ENCODE results near the gene DMRT3.
"Not testable (repeated sequence)": the region's sequence is repeated elsewhere in the genome, so short reads cannot be mapped to it uniquely, and the experiment has no call there.

Gene DMRT3

DNA sequence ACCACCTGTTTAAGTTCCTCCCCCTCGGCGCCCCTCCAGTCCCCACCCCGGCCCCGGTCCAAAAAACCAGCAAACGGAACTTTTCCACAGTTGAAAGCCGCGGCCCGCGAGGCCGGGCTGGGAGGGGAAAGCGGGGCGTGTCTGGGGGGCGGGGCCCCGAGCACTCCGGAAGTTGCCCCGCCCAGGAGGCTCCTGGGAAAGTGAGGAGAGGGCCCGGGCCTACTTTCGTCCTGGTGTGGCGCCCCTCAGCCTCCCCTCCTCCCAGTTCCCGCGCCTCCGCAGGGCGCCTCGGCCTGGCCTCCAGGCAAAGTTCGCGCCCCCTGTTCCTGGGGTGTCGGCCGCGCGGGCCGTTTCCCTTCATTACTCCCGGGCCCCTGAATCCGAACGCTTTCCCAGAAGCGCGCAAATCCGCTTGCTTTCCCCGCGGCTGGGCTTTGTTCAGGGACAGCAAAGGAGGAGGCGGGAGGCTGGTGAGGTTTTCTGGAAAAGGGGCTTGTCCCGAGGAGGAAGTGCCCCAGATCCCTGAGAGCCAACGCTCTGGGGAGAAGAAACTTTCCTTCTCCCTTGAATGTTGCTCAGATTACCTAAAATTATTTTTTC lies 4.5 kb upstream of the DMRT3 start:
- DNase-seq, result no peak

DNA sequence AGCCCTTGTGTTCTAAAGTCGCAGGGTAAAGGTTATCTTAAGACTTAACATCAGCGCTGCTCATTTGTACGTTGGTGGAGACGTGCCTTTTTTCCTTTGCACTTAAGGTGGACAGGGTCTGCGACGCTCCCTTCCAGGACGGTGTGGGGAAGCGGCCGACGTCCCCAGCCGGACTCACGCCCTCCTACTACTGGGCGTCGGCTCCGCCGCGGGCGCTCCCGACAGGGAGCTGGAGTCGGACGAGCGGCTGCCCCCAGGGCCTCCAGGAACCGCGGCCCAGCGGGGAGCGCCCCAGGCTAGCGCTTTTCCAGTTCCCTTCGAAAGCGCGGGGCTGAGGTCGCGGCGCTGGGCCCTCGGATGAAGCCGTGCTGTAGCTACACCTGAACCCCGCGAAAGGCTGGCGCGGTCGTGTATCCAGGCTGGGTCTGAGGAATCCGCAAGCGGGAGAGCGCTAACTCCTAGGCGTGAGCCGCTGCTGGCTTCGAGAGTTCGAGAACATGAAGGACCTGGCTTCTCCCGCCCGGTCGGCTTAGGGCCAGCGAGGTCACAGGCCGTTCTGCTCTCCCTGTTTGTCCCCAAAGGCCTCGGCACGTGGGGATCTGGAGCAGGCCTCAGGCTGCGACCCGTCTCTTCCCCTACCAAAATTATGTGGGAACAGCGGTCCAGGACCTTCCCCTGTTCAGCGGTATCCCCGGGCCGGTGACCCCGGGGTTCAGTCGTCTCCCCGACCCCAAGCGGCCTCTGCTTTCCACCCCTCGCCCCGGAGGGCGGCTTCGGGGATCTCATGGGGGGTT lies 3.8 kb upstream of the DMRT3 start:
- no peak for DNase-seq

DNA sequence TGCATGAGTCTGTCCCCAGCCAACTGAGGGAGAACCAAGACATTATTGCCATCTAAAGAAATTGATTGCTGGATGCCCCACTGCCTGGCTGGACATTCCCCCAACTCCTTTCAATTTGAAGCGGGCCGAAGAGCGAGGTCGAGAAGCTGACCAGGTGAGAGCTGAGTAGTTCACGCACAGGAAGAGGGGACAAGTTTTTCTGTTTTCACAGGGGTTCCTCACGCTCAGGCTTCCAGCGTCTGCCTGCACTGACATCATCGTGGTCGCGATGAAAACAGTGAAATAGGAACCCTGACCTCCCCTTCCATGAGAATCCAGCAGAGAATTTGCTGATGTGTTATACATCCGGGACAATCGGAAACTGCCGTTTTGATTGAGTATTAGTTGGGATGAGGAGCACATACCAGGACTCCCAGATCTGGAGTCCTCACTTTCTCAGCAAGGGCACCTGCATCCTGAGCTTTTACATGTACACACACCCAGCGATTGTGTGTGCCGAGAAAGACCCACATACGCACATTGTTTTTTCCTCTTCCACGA lies 3.1 kb upstream of the DMRT3 start:
- no peak for DNase-seq

DNA sequence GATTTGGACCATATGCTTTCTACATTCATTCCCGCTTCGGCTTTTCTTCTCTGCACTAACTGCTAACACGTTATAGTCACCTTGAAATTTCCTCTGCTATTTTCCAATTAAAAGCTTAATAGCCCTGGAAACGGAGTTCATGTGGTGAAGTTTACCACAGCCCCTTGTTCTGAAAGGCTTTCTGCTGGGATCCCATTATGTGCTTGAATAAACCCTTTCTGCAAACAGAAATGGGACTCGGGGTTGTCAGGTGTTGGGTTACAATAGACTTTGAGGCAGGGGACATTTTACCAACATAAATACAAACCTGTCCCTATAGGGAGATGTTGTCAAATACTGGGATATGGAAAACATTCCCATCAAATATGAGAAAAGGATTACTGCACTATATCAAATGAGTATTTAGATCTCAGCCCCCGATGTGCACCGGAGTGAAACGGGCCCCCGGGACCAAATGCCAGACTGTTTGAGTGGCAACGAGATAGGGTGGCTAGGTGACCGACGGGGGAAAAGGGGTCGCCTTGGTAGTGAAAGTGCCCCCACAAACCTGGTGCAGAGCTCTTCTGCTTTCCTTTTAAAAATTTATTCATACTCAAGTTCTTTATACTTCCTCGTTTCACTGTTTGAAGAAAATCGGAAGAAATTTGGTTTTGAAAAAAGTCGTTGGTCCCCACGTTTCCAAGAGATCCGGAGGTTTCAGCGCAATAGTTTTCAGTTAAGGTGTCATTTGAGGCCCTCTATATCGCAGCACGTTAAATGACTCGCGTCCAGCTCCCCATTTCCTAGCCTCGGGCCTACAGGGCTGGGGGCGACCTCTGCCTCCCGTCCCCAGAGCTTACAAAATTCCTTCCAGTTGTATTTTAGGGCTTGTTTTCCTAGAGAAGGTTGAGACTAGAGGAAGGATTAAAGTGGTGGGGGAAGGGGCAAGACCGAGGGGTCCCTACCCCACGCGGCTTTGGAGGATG lies 2.1 kb upstream of the DMRT3 start:
- no peak for DNase-seq

DNA sequence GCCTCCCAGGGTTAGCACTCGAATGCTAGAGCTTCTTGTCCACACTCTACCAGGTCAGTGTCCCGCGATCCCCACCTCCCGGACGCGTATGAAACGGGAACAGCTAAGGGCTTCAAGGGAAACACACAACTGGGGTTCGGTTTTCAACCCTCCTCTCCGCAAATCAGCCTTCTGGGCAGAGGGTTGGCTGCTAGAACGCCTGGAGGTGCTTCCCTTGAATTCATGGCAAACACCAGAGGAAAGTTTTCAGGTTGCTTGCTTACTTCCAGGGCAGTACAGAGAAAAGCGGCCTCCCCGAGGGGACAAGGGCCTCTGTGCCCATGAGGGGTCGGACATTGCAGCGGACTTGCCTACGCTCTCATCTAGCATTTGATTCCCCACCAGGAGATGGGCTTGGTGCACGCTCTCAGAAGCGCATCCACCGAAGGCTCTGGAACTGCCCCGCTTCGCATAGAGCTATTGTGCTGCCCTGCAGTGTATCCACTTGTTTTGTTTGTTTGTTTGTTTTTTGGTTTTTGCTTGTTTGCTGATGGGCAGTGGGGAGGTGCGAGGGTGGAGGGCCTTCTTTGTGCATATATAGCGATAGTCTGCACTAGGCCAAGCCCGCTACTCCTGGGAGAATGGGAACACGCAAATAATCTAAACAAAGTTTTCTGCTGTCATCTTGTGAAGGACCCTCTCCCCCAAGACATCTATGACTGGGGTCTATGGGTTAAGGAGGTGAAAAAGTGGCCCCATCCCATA lies 1.3 kb upstream of the DMRT3 start:
- no peak for DNase-seq

DNA sequence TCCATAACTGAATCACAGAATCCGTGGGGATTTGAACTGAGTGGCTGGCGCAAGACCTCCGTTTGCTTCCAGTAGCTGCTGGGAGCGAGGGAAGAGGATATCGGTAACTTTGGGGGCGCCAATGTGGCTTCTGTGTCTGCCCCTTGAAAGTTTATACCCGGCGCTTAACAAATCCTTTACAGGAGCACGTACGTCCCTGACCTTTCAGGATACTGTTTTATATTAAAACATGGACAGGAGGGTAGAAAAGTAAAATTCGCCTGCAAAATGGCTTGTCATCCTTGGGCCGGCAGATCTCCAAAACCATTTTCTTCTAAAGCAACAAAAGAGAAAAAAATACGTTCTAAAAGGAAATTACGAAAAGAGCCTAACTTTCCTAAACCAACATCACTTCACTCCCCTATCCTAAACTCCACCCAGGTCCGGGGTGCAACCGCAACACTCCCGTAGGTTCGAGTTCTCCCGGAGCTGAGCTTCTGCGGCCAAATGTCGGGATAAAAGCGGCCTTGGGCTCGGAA lies 656 bp upstream of the DMRT3 start:
- DNase-seq, result no peak

DNA sequence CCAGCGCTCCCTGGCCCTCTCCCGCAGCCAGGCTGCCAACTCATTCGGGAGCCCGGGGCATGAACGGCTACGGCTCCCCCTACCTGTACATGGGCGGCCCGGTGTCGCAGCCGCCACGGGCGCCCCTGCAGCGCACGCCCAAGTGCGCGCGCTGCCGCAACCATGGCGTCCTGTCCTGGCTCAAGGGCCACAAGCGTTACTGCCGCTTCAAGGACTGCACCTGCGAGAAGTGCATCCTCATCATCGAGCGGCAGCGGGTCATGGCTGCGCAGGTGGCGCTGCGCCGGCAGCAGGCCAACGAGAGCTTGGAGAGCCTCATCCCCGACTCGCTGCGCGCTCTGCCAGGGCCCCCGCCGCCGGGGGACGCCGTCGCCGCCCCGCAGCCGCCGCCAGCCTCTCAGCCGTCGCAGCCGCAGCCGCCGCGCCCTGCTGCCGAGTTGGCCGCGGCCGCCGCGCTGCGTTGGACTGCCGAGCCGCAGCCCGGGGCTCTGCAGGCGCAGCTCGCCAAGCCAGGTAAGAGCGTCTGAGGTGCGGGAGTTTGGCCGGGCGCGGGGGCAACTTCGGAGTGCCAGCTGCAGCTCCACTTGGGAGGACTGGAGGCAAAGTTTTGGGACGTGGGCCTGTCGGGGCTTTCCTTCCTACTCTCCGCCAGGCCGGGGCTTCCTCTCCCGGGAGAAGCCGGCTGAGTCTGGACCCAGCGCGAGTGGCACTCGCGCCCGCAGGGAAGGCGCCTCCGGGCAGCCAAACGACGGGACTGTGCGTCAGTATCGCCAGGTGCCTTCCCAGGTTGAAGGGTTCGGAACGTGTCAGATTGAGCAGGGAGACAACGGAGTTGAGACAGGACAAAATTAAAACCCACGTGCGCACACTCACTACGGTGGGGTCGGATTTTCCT lies 735 bp downstream of the DMRT3 start:
- DNase-seq, result no peak

DNA sequence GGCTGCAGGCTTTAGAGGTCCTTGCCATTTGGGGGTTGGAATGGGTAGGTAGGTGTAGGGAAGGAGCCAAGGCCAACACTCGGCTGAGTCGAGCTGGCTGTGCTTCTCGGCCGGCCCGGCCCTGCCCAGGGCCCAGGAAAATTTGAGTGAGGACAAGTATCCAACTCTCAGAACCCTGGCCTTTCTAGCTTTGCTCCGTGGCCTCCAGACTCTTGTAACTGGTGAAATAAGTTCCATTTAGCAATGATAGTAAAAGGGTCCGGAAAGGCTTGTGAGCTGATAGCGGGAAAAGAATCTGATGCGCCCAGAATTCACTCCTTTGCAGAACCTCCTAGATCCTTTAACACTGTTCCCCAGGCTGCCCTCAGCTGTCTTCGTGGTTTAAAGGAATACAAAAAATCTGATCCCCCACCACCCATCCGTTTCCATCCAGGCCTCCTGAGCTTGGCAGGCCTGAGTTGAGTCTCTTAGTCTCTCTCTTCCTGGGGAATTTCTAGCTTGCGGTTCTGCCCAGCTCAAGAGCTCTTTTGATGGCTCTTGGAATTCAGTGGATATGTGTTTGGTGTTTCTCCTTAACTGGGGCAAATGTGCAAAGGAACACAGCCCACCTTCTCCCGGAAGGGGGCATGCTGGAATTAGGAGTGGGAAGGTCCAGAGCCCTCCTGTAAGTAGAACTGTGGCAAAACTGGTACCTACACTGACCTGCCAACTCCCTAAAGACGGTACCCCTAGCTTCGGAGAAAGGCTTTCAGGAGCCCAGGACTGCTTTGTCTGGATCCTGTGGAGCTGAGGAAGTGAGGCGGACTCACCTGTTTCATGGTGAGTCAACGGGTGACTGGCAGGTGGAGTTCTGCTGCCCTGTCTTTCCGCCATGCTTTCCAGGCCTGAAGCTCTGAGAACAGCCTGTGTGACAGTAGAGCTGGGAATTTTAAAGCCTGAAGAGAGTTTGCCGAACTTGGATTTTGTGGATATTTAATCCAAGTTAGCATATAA lies 1.7 kb downstream of the DMRT3 start:
- DNase-seq, result no peak

DNA sequence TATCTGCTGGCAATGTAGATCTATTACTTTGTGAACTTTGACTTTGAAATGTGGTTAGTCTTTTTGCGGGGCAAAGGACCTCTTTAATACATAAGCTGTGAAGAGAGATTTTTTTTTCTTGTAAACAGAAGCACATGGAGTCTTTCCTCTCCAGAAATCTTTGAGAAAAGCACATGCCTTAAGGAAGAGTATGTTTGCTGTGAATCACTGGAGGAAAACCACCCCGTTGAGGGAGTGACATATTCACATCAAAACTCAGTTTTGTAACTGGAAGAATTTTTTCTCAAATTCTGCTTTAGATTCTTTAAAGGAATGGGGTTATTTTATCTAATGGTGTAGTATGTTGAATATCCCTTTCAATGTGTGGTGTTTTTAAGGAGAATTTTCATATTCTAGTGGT lies 3.5 kb downstream of the DMRT3 start:
- DNase-seq, result no peak

DNA sequence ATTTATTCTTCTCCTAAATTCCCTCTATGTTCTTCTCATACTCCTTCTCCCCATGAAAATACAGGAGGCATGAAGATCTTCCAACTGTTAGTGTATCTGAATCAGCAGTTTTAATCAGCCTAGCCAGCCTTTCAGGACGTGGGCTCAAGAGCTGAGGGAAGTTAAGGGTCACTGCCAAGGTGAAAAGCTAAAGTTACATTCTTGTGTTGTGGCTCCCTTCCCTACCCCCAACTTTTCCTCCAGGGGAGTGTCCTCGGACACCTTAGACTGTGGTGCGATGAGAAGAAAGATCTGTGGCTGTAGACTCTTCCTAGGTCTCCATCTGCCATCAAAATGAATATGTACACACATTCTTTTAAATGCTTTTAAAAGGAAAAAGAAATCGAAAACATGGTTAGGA lies 4.2 kb downstream of the DMRT3 start:
- no peak for DNase-seq

DNA sequence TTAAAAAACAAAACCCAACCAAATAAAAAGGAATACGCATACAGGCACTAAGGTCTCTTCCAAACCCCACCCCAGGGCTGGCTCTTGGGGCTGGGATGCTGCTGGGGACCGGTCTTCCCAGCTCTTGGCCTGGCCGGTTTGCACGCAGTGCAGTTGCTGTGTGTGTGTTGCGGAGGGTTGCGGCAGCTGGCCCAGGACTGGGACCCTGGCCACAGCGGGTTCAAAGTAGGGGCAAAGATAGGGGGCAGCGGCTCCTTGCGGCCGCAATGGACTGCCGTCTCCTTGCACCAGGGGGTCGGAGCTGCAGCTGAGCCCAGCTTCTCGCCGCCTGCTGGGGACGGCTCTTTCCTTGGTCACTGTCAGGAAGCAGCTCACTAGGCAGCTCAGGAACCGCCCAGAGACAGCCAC lies 5.0 kb downstream of the DMRT3 start:
- DNase-seq, result no peak

DNA sequence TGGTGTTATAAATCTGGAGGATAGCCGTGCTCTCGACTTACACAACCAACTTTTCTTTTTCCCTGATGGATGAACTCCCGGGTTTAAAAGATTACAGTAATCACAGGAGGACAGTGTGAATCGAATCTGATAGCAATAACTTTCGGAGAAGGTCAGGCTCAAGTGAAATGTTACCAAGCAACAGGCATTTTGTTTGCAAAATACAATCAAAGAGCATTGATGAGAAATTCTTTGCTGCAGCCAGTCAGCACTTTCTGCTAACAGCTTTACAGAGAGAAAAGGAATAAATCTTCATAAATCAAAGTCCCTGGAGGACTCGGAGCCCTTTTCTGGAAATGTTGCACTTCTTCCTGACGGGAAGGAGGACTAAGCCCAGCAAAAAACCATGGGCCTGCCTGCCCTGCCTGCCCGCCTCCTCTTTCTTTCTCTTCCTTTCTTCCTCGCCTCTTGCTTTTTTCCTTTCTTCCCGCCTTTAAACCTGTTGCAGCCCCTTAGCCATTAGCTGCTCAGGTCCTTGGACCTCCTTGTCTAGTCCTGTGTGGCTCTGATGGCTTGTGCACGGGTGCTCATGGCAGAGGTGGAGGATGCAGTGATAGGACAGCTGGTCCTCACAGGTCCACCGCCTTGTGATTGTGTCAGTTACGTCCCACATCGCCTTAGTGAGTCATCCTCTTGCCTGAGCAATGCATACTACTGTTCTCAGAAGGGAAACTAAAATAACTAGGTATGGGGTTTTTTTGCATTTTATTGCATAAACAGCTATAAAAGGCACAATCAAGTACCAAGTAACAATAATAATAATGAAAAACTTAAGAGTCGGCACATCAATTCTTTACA lies 6.2 kb downstream of the DMRT3 start:
- DNase-seq, result no peak

DNA sequence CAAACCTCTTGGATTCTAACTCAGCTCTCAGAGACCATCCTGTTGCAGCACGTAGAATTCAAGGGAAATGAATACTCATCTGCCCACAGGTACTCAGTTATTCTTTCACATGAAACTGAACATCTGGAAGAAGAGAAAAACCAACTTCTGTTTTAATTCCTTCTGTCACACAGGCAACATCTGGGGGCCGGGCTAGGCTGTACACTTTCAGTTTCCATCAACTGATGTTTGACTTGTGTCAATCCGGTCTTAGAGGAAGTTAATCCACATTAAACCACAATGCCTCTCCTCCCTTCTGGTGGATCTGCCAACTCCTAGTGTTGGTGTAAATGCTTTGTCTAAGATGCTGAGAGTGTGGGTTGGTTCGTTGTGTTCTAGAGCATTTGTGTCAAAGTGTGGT lies 17.6 kb downstream of the DMRT3 start:
- no peak for DNase-seq

DNA sequence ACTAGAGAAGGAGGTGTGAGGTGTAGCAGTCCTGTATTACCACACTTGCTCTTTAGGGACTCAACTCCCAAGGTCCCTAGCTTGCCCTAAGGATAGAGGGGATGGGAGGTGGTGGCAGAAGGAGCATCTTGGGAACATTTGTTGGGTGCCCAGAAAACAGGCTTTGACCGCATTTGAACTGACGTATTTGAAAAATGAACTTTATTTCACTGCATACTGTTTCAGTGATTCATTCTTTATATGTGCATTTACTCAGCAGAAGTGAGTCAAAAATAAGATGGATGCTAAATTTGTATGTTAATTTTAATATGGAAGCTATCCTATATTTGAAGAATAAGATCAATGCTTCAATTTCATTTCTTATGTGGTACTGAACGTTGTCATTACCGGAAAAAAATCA lies 18.7 kb downstream of the DMRT3 start:
- DNase-seq, result no peak

DNA sequence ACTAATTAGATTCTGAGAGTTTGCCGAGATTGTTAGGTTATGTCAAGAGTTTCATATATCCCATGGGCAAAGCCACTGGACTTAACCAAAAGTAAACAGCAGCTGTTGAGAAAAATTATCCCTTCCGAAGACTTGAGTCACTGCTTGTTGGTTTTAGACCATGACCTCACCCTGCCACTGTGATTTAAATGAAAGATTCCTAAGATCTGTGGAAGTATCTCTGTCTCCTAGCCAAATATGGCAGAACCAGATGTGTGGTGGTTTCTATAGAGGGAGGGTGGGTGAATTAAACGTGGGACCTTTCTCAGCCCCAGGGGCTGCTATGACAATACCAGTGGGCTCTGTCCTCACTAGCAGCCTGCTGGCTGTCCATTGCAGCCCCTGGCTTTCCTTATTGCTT lies 19.3 kb downstream of the DMRT3 start:
- no peak for DNase-seq

DNA sequence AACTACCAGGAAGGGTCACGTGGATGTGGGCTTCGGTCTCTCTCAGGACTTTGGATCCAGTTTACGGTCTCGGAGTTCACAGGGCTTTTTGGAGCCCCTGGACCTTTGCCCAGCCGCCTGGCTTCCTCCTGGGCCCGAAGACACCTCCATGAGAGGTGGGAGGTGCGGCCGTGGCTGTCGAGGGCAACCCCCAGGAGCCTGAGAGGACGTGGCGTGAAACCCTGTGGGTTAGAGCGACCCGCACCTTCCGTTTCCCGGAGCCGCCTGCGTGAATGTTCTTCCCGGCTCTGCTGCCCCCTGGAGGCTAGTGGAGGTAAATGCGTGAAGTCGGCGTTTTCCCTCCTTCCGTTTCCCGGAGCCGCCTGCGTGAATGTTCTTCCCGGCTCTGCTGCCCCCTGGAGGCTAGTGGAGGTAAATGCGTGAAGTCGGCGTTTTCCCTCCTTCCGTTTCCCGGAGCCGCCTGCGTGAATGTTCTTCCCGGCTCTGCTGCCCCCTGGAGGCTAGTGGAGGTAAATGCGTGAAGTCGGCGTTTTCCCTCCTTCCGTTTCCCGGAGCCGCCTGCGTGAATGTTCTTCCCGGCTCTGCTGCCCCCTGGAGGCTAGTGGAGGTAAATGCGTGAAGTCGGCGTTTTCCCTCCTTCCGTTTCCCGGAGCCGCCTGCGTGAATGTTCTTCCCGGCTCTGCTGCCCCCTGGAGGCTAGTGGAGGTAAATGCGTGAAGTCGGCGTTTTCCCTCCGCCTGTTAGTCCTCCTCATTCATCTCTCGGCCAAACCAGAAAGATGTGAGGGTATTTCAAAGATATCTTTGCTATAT lies 22.1 kb downstream of the DMRT3 start:
- not testable (repeated sequence) for DNase-seq

DNA sequence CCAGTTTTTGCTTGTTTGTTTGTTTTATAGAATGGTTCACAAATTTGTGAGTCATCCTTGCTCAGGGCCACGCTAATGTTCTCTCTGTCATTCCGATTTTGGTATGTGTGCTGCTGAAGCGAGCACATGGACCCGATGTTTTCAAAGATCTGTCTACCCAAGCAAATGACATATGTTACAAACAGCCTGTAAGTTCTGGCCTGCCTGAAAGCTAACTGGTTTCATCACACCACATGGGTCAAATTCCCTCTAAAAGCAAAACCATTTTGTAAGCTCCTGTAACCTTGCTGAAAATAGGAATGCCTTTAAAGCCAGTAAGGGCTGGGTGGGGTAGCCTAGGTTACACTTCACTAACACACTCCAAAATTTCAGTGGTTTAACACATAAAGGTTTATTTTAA lies 25.4 kb downstream of the DMRT3 start:
- no peak for DNase-seq

DNA sequence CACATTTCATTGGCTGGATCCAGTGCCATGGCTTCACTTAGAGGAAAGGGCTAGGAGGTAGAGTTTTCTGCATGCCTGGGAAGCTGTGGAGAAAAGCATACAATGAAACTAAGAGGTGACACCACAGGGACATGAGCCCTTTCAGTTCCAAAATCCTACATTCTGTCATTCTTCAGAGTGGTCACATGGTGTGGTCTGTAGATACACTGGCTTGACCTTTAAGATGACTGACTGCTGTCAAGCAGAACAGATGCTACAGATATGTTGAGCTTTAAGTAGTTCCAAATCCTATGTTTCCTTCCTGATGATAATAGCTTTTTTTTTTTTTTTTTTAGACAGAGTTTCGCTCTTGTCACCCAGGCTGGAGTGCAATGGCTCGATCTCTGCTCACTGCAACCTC lies 26.2 kb downstream of the DMRT3 start:
- no peak for DNase-seq
